ENCODE results near the gene BMP8A.
"Not testable (repeated sequence)": the region's sequence is repeated elsewhere in the genome, so short reads cannot be mapped to it uniquely, and the experiment has no call there.

GRCh38 chr1:39512234-39512847 is 20.9 kb downstream of the BMP8A start:
- TF ChIP-seq CTCF (IDR thresholded peaks at IDR 0.05; ENCODE audit: poor library complexity); EZH2 (IDR thresholded peaks at IDR 0.05; ENCODE audit: borderline replicate concordance); EZH2phosphoT487 (IDR thresholded peaks at IDR 0.05; ENCODE audit: low read depth, severe bottlenecking, unreplicated experiment): not testable (repeated sequence)
